HEK293 (cell line): Measurements from ENCODE around the gene PLXNA2.
A peak's percentile ranks its signal among the peaks of the same experiment; 100 is the strongest.

Source experiments
- CTCF ChIA-PET: fragments of 350-600 bp; formaldehyde crosslinking; extraction: SDS; loops from one replicate; lab custom pipeline; 2021; ENCODE audit warnings: antibody characterized with exemption; lab: Yijun Ruan, JAX
- POLR2A ChIA-PET: fragments of 300-600 bp; formaldehyde crosslinking; extraction: SDS; loops from one replicate; lab custom pipeline; 2020; ENCODE audit warnings: antibody characterized with exemption, inconsistent platforms; lab: Yijun Ruan, JAX
- H3K27ac ChIP-seq: fragments of 200-500 bp; sonication (Bioruptor generic); 2 replicates; pipeline ENCODE4 v1.5.1; 2014; ENCODE audit warnings: low read depth, low read length, control low read depth, inconsistent platforms; ENCODE audit errors: extremely low read depth
- H3K36me3 ChIP-seq, 2 experiments: fragments of 200-500 bp in 1 of 2; sonication (Bioruptor generic) in 1 of 2; 1 replicate in 1 of 2; 2 replicates in 1 of 2; pipeline ENCODE4 v1.5.1; 2014 to 2017; ENCODE audit warnings: inconsistent platforms in 2 of 2, low read length in 2 of 2; ENCODE audit not compliant: control insufficient read depth in 2 of 2, insufficient read depth in 1 of 2
- H3K4me1 ChIP-seq: fragments of 200-500 bp; sonication (Bioruptor generic); 2 replicates; pipeline ENCODE4 v1.5.1; 2014; ENCODE audit warnings: mild to moderate bottlenecking, low read length, inconsistent platforms; ENCODE audit not compliant: control insufficient read depth, insufficient read depth
- H3K4me3 ChIP-seq: 2 replicates; pipeline ENCODE4 v1.5.1; 2011; ENCODE audit warnings: low read depth, mild to moderate bottlenecking, control low read depth, low read length, moderate library complexity
- H3K9me3 ChIP-seq: fragments of 200-500 bp; sonication (Bioruptor generic); 2 replicates; pipeline ENCODE4 v1.5.1; 2014; ENCODE audit warnings: low read depth, low read length, inconsistent platforms; ENCODE audit not compliant: control insufficient read depth, insufficient read depth
- GFI1B ChIP-seq: fragments of 450-650 bp; formaldehyde crosslinking; IDR thresholded peaks from 2 replicates; pipeline ENCODE4 v1.5.1; 2016; ENCODE audit warnings: missing biosample characterization, missing genetic modification characterization
- HOXA7 ChIP-seq: sonication (generic); formaldehyde crosslinking; IDR thresholded peaks from 2 replicates; pipeline ENCODE4 v1.8.1; 2022; ENCODE audit warnings: missing genetic modification reagents, borderline replicate concordance
- MYNN ChIP-seq: fragments of 450-650 bp; formaldehyde crosslinking; IDR thresholded peaks from 2 replicates; pipeline ENCODE4 v1.5.1; 2016; ENCODE audit warnings: missing biosample characterization, missing genetic modification characterization, borderline replicate concordance
- SCRT2 ChIP-seq: fragments of 450-650 bp; formaldehyde crosslinking; IDR thresholded peaks from 2 replicates; pipeline ENCODE4 v1.5.1; 2016; ENCODE audit warnings: missing biosample characterization, missing genetic modification characterization
- ZBTB7A ChIP-seq: fragments of 450-650 bp; formaldehyde crosslinking; IDR thresholded peaks from 2 replicates; pipeline ENCODE4 v1.5.1; 2016; ENCODE audit warnings: low read depth, missing biosample characterization, missing genetic modification characterization
- ZNF16 ChIP-seq: fragments of 450-650 bp; formaldehyde crosslinking; IDR thresholded peaks from 2 replicates; pipeline ENCODE4 v1.5.1; 2016; ENCODE audit warnings: low read depth, missing biosample characterization, missing genetic modification characterization
- ZNF18 ChIP-seq: fragments of 450-650 bp; formaldehyde crosslinking; IDR thresholded peaks from 2 replicates; pipeline ENCODE4 v1.5.1; 2016; ENCODE audit warnings: missing biosample characterization, missing genetic modification characterization
- ZNF248 ChIP-seq: fragments of 450-650 bp; formaldehyde crosslinking; IDR thresholded peaks from 2 replicates; pipeline ENCODE4 v1.5.1; 2017; ENCODE audit warnings: missing biosample characterization, missing genetic modification characterization
- ZNF366 ChIP-seq: fragments of 450-650 bp; formaldehyde crosslinking; conservative IDR thresholded peaks from 2 replicates; pipeline ENCODE4 v1.5.1; 2016; ENCODE audit warnings: missing biosample characterization, missing genetic modification characterization
- ZNF529 ChIP-seq: fragments of 450-650 bp; formaldehyde crosslinking; IDR thresholded peaks from 2 replicates; pipeline ENCODE4 v1.5.1; 2017; ENCODE audit warnings: missing genetic modification characterization, missing biosample characterization; ENCODE audit not compliant: insufficient replicate concordance
- ZNF585B ChIP-seq: fragments of 450-650 bp; formaldehyde crosslinking; IDR thresholded peaks from 2 replicates; pipeline ENCODE4 v1.5.1; 2016; ENCODE audit warnings: missing biosample characterization, missing genetic modification characterization
- ZNF654 ChIP-seq: fragments of 450-650 bp; formaldehyde crosslinking; IDR thresholded peaks from 2 replicates; pipeline ENCODE4 v1.5.1; 2016; ENCODE audit warnings: low read depth, missing biosample characterization, missing genetic modification characterization
- ZNF658 ChIP-seq: fragments of 450-650 bp; formaldehyde crosslinking; IDR thresholded peaks from 2 replicates; pipeline ENCODE4; 2016; ENCODE audit warnings: missing biosample characterization, missing genetic modification characterization
- ZNF830 ChIP-seq: fragments of 450-650 bp; IDR thresholded peaks from 2 replicates; pipeline ENCODE4 v1.5.0; 2018; ENCODE audit warnings: missing biosample characterization, missing genetic modification characterization, low read depth, mild to moderate bottlenecking, moderate library complexity
- TF ChIP-seq, protein P1 (sequence below): fragments of 450-650 bp; formaldehyde crosslinking; IDR thresholded peaks from 2 replicates; pipeline ENCODE4 v1.5.1; 2016; ENCODE audit warnings: missing biosample characterization, missing genetic modification characterization, borderline replicate concordance
- TF ChIP-seq, protein P2 (sequence below): fragments of 450-650 bp; formaldehyde crosslinking; IDR thresholded peaks from 2 replicates; pipeline ENCODE4 v1.5.1; 2016; ENCODE audit warnings: missing biosample characterization, missing genetic modification characterization

PLXNA2 gene

GRCh38 chr1:207996636-207997035 is 247.5 kb downstream of the PLXNA2 start:
- no peaks in the 10 kb centered on the region for H3K9me3 ChIP-seq
- ChIA-PET CTCF (interaction anchor here (0.8 to 2.8 kb wide), 6 partner anchors 16 to 256 kb away, joined by 3 to 11 read pairs (median 4); no protein-coding TSS in a partner anchor), POLR2A (no interaction called here)
- H3K4me3 ChIP-seq: no peak overlapping the region
- no peaks in the 10 kb centered on the region for H3K36me3 ChIP-seq
- H3K27ac ChIP-seq: no peak overlapping the region
- TF ChIP-seq ZNF16 (tag by site-specific recombination) (no peak), ZNF658 (no peak), ZBTB7A (tag by site-specific recombination) (no peak), GFI1B (no peak), ZNF585B (no peak), ZNF830 (no peak)
- TF ChIP-seq, protein P1, sequence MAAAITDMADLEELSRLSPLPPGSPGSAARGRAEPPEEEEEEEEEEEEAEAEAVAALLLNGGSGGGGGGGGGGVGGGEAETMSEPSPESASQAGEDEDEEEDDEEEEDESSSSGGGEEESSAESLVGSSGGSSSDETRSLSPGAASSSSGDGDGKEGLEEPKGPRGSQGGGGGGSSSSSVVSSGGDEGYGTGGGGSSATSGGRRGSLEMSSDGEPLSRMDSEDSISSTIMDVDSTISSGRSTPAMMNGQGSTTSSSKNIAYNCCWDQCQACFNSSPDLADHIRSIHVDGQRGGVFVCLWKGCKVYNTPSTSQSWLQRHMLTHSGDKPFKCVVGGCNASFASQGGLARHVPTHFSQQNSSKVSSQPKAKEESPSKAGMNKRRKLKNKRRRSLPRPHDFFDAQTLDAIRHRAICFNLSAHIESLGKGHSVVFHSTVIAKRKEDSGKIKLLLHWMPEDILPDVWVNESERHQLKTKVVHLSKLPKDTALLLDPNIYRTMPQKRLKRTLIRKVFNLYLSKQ (tag by site-specific recombination): no peak
- no peaks in the 10 kb centered on the region for H3K4me1 ChIP-seq

GRCh38 chr1:207995576-207995975 is 248.6 kb downstream of the PLXNA2 start:
- POLR2A ChIA-PET: no interaction called here

GRCh38 chr1:207993477-207994445 is 250.4 kb downstream of the PLXNA2 start:
- ChIA-PET CTCF (interaction anchor here (0.6 to 2.8 kb wide), 12 partner anchors 9 to 637 kb away, joined by 3 to 11 read pairs (median 3); no protein-coding TSS in a partner anchor), POLR2A (no interaction called here)
- no peaks in the 10 kb centered on the region for H3K4me1 ChIP-seq
- no peak for TF ChIP-seq ZNF366 (tag by site-specific recombination)
- TF ChIP-seq HOXA7 (CRISPR knock-in tag): no peak
- TF ChIP-seq ZNF529: peak; percentile 98
- no peak for TF ChIP-seq ZNF18 (tag by site-specific recombination)
- TF ChIP-seq MYNN (tag by site-specific recombination): no peak
- peak; percentile 33 for TF ChIP-seq ZNF654
- TF ChIP-seq, protein P2, sequence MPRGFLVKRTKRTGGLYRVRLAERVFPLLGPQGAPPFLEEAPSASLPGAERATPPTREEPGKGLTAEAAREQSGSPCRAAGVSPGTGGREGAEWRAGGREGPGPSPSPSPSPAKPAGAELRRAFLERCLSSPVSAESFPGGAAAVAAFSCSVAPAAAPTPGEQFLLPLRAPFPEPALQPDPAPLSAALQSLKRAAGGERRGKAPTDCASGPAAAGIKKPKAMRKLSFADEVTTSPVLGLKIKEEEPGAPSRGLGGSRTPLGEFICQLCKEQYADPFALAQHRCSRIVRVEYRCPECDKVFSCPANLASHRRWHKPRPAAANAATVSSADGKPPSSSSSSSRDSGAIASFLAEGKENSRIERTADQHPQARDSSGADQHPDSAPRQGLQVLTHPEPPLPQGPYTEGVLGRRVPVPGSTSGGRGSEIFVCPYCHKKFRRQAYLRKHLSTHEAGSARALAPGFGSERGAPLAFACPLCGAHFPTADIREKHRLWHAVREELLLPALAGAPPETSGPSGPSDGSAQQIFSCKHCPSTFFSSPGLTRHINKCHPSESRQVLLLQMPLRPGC (tag by site-specific recombination): no peak
- no peaks in the 10 kb centered on the region for H3K36me3 ChIP-seq
- H3K4me3 ChIP-seq: no peak overlapping the region
- H3K27ac ChIP-seq: no peak overlapping the region
- no peaks in the 10 kb centered on the region for H3K9me3 ChIP-seq

More at GRCh38 chr1:207995576-207995975, 248.6 kb downstream of the PLXNA2 start:
- CTCF ChIA-PET: interaction anchor here (0.6 to 2.8 kb wide), 9 partner anchors 14 to 257 kb away, joined by 3 to 11 read pairs (median 4); no protein-coding TSS in a partner anchor
- no peak overlapping the region for H3K27ac ChIP-seq
- H3K36me3 ChIP-seq: no peaks in the 10 kb centered on the region
- H3K4me3 ChIP-seq: no peak overlapping the region
- no peaks in the 10 kb centered on the region for H3K9me3 ChIP-seq
- TF ChIP-seq SCRT2 (0 out of 2 replicates have a peak, but pooled peaks have one; percentile 10), ZNF248 (tag by site-specific recombination) (no peak)
- no peaks in the 10 kb centered on the region for H3K4me1 ChIP-seq
